GM12892 (cell line): Measurements from ENCODE around the gene MROH7.

Experiments used
- POLR2A ChIP-seq: IDR thresholded peaks from 2 replicates; pipeline ENCODE4 v1.6.1; 2011; ENCODE audit warnings: low read depth, low read length, control low read depth
- POLR2AphosphoS5 ChIP-seq: IDR thresholded peaks from 2 replicates; pipeline ENCODE4 v1.6.1; 2011; ENCODE audit warnings: low read depth, low read length, control low read depth
- TAF1 ChIP-seq: IDR thresholded peaks from 2 replicates; pipeline ENCODE4 v1.6.1; 2011; ENCODE audit warnings: low read depth, mild to moderate bottlenecking, control low read depth, low read length, borderline replicate concordance

GRCh38 chr1:54680387-54680786 lies 38.8 kb downstream of the MROH7 start:
- no peak for TF ChIP-seq POLR2A
- no peak for TF ChIP-seq POLR2AphosphoS5
- TF ChIP-seq TAF1 = no peak
